ENCODE results near the gene WNT9A. TPM values are rescaled to one million over a fixed set of nuclear protein-coding genes. Genes with fewer than 3 reads are reported as not detected.
"Not testable (repeated sequence)": the region's sequence is repeated elsewhere in the genome, so short reads cannot be mapped to it uniquely, and the experiment has no call there.

The WNT9A gene
- total RNA-seq, 1 donor from 2014 or later = 2.7 TPM

DNA sequence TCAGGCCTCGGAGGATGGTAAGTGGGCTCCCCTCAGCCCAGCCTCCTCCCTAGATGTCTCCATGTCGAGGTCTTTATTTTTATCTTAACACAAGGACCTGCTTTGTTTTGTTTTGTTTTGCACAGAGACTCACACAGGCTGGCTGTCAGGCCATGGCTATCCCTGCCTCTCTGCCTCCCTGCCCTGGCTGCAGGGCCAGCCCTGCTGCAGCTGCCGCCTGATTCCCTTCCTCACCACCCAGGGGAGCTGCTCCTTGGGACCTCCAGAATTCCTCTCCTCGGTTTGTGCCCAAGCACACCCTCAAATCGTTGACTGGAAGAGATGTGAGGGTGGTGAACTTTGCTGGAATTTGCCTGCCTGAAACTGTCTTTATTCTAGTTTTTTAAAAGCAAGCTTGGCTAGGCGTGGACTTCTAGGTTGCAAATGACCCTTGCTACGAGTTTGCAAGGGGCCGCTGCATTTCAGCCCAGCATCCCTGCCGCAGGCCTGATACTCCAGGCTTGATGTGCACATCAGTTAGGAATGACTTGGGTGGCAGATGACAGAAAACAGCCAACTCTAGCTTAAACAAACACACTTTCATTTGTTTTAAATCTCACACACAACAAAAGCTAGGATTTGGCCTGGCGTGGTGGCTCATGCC is 37.1 kb downstream of the WNT9A start:
- no peak for DNase-seq (ENCODE audit: low spot score)

- not testable (repeated sequence) for DNase-seq (ENCODE audit: low spot score)
Observed at GRCh38 chr1:227909923-227910328, 37.8 kb downstream of the WNT9A start.

- no peak for DNase-seq (ENCODE audit: low spot score)
Observed at GRCh38 chr1:227909188-227909587, 38.5 kb downstream of the WNT9A start.

- DNase-seq (ENCODE audit: low spot score) = no peak
Observed at GRCh38 chr1:227908359-227908758, 39.4 kb downstream of the WNT9A start.

- no peak for DNase-seq (ENCODE audit: low spot score)
Observed at GRCh38 chr1:227907439-227908015, 40.2 kb downstream of the WNT9A start.

DNA sequence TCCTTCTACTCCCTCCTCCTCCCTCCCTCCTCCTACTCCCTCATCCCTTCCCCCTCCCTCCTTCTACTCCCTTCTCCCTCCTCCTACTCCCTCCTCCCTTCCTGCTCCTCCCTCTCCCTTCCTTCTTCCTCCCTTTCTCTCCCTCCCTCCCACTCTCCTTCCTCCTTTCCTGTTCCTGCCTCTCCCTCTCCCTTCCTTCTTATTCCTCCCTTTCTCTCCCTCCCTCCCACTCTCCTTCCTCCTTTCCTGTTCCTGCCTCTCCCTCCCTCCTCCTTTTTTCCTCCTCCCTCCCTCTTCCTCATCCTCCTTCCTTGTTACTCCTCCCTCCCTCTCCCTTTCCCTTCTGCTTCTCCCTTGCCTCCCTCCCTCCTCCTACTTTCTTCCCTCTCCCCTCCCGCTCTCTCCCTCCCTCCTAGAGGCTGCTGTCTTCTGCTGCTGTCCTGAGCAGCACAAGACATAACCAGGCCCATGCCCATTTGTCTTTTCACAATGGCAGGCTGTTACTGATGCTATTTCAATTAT is 41.1 kb downstream of the WNT9A start:
- no peak for DNase-seq (ENCODE audit: low spot score)

- DNase-seq (ENCODE audit: low spot score) = no peak
Observed at GRCh38 chr1:227905573-227906487, 41.9 kb downstream of the WNT9A start.

DNA sequence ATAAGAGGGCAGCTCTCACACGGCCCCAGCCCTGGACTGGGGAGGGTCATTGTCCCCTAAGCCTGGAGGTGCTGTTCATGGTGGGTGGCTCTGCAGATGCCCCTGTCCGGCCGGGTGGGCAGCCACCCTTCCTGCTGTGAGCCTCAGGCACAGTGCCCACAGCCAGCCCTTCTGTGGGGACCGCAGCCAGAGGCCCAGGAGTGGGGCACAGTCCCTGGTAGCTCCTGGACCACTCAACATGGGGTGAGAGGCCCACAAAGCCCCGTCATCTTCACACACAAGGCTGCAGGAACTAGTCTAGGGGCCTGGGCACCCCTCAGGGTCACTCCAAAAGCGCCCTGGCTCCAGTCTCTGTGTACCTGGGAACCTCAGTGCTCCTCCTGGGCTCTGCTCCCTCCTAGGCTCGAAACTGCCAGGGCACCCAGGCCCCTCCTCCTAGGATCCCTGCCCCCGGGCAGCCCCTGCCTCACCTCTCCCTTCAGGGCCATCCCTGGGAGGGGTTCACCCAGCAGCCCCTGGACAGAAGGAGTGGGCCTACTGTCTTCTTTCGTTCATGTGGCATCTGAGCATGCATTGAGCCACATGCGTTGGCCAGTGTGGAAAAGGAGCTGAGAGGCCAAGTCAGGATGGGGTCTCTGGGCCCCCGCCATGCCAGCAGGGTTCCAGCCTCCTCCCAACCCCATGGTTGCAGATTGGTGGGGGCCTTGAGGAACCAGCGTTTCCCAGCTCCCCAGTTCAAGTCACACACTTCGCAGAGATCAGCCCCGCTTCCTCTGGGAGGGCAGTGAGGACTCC is 43.0 kb downstream of the WNT9A start:
- DNase-seq (ENCODE audit: low spot score) = no peak

DNA sequence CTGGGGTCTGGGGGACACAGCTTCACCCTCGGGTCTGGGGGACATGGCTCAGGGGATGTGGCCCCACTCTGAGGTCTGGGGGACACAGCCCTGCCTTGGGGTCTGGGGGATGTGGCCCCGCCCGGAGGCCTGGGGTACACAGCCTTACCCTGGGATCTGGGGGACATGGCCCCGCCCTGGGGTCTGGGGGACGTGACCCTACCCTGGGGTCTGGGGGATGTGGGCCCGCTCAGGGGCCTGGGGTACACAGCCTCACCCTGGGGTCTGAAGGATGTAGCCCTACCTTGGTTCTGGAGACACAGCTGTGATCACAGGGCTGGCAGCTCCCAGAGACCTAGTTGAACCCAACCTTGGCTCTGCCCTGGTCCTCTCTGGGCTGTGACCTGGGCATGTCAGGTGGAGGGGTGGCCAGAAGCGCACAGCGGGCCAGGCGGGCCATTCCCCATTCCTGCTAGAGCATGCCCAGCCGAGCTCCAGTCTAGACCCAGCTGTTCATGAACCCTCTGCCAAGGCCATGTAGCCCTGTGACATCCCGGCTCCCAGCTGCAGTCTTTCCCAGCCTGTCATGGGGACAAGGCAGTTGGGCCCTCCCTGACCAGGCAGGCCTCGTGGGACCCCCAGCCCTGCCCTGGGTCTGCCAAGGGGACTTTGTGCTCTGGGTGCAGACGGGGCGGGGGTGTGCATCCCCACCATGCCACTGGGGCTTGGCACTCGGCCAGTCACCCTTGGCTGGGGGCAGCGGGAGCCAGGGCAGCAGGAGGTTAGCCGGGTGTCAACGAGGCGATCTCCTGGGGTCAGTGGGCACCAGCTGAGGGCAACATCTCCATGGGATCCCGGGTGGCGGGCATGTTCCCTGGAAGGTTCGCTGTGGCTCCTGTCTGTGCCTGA is 43.9 kb downstream of the WNT9A start:
- DNase-seq (ENCODE audit: low spot score) = no peak

DNA sequence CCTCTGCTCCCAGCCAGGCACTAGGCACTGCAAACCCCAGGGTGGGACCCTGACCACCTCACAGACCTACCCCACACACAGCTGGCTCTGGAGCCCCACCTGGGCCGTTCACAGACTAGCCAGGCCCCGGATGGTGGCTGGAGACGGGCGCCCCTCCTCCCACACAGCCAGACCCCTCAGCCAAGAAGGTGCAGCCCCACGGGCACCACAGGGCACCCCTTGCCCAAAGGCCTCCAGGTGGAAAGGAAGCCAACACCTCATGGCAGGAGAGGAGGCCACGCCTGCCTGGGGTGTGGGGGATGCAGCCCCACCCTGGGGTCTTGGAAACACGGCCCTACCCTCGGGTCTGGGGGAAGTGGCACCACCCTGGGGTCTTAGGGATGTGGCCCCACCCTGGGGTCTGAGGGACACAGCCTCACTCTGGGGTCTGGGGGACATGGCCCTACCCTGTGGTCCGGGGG is 44.6 kb downstream of the WNT9A start:
- DNase-seq (ENCODE audit: low spot score) = no peak

- no peak for DNase-seq (ENCODE audit: low spot score)
Observed at GRCh38 chr1:227902641-227902990, 45.1 kb downstream of the WNT9A start.

DNA sequence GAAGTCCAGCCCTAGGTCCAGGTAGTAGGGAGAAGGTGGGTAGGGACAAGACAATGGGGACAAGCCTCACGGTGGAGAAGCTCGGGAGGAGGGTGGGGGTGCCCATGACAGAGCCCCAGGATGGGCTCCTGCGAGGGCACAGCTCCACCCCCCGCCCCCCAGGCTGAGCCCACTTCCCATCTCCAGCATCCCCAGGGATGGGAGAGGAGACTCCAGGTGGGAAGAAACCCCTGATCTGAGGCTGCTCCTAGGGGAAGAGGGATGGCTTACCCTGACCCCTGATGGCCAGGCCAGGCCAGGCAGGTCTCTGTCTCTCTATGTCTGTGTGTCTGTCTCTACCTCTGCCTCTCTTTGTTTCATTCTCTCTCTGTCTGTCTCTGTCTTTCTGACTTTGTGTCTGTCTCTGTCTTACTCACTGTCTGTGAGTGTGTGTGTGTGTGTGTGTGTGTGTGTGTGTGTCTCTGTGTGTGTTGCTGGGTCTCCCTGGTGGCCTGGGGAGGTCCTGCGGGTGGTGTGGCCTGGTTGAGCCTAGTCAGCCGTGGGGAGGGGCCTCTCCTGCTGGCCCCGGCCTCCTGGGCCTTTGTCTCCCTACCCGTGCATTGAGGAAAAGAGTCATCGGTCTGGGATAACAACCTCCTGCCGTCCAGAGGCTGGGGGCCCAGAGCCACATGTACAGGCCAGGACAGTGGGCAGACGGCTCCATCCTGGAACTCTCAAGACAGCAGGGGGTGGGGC is 45.7 kb downstream of the WNT9A start:
- no peak for DNase-seq (ENCODE audit: low spot score)

GRCh38 chr1:227901239-227901905 is 46.4 kb downstream of the WNT9A start:
- peak; percentile 39 for DNase-seq (ENCODE audit: low spot score)

DNA sequence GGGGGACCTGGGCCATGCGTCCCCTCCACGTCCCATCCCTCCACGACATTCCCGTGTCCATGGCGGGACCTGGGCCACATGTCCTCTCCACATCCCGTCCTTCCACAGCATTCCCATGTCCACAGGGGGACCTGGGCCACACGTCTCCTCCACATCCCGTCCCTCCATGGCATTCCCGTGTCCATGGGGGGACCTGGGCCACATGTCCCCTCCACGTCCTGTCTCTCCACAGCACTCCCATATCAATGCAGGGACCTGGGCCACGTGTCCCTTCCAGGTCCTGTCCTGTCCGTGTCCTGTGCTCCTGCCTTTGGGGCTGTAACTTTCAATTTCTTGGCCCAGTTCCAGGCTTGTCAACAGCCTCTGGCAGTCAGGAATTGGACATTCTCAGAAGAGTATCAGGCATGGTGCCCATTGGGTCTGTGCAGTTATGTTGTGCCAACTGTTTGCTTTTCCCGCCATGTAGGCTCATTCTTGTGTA is 47.1 kb downstream of the WNT9A start:
- DNase-seq (ENCODE audit: low spot score) = peak; percentile 29

GRCh38 chr1:227899820-227900449 is 47.8 kb downstream of the WNT9A start:
- peak; percentile 40 for DNase-seq (ENCODE audit: low spot score)

DNA sequence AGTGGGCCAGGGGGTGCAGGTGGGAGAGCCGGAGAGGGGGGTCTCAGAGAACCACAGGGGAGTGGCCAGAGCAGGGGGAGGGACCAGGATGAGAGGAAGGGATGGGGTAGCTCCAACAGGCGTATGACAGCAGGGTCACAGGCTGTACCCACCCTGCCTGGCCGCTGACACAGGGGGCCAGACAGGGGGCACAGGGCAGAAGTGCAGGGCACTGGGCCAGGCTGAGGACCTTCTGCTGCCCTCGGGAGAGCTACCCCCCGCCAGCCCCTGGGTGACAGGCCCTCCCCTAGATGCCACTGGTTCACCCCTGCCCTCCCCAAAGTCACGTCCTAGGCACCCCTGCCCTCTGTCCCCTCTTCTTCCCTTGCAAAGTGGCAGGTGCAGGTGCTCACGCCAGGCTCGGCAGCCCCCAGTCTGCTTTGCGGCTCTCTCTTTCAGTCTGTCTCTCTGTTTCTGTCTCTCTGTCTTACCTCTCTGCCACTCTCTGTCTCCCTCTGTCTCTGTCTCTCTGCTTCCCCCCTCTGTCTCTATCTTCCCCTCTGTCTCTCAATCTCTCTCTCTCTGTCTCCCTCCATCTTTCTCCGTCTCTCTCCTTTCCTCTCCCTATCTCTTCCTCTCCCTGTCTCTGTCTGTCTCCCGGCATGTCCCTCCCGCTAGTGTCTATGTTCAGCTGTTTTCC is 48.5 kb downstream of the WNT9A start:
- DNase-seq (ENCODE audit: low spot score) = peak; percentile 37

- peak; percentile 35 for DNase-seq (ENCODE audit: low spot score)
Observed at GRCh38 chr1:227898502-227899140, 49.1 kb downstream of the WNT9A start.

Data from ureter (tissue), 1 donor.